Measurements from ENCODE around the gene KRTAP1-3.

DNA sequence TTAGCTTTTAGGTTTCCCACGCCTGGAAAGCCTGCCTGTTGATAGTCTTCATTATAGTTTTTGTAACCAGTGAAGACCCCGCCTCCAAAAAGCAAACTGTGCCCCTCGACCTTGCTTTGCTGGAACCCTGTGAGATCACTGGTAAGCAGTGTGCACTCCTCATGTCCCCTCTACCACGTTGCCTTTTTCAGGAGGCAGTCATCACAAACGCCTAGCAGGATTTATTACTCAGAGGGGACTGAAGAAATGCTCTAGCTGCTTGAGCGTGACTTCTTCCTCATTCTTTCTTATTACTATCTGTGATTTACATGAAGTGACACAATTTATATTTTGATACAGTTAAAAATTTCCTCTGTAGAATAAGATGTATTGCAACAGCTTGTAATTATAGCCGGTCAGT lies 19.2 kb downstream of the KRTAP1-3 start:
- TF ChIP-seq, protein P1, sequence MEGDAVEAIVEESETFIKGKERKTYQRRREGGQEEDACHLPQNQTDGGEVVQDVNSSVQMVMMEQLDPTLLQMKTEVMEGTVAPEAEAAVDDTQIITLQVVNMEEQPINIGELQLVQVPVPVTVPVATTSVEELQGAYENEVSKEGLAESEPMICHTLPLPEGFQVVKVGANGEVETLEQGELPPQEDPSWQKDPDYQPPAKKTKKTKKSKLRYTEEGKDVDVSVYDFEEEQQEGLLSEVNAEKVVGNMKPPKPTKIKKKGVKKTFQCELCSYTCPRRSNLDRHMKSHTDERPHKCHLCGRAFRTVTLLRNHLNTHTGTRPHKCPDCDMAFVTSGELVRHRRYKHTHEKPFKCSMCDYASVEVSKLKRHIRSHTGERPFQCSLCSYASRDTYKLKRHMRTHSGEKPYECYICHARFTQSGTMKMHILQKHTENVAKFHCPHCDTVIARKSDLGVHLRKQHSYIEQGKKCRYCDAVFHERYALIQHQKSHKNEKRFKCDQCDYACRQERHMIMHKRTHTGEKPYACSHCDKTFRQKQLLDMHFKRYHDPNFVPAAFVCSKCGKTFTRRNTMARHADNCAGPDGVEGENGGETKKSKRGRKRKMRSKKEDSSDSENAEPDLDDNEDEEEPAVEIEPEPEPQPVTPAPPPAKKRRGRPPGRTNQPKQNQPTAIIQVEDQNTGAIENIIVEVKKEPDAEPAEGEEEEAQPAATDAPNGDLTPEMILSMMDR (IDR thresholded peaks at IDR 0.05; ENCODE audit: low read depth, low read length): no peak
- TF ChIP-seq MYC (IDR thresholded peaks at IDR 0.05; ENCODE audit: low read depth, low read length): no peak
- TF ChIP-seq POLR2A (IDR thresholded peaks at IDR 0.05; ENCODE audit: extremely low read depth, insufficient read length): no peak
- TF ChIP-seq, protein P2, sequence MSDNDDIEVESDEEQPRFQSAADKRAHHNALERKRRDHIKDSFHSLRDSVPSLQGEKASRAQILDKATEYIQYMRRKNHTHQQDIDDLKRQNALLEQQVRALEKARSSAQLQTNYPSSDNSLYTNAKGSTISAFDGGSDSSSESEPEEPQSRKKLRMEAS (IDR thresholded peaks at IDR 0.05; ENCODE audit: low read depth, low read length): no peak
